IMR-90 (cell line): Measurements from ENCODE around the gene OOSP3. TPM values are rescaled to one million over a fixed set of nuclear protein-coding genes. Genes with fewer than 3 reads are reported as not detected.

Experiments used
- ATAC-seq: fragments of 200-7000 bp; cut with Tn5 transposase; 2 replicates; pipeline ENCODE4 v1.9.1; 2020; ENCODE audit warnings: low read depth, mild to moderate bottlenecking, moderate library complexity
- BruUV-seq: library from RNA; stranded (reverse); fragments of 400-500 nt; replicated peaks from 2 replicates; lab custom pipeline; 2021; lab: Mats Ljungman, UMichigan
- CTCF ChIA-PET: fragments of 300-600 bp; formaldehyde crosslinking; extraction: SDS; loops from one replicate; lab custom pipeline; 2021; ENCODE audit warnings: antibody characterized with exemption; lab: Yijun Ruan, JAX
- POLR2A ChIA-PET: fragments of 300-600 bp; sonication (Branson Sonifier 250); formaldehyde crosslinking; loops from one replicate; lab custom pipeline; 2022; ENCODE audit warnings: antibody characterized with exemption; ENCODE audit not compliant: unreplicated experiment; lab: Charles Lee
- DNase-seq: peaks from one replicate; pipeline ENCODE4 v3.0.0; 2013
- H2AFZ ChIP-seq: replicated peaks from 2 replicates; pipeline ENCODE3; 2013; ENCODE audit warnings: low read length, mild to moderate bottlenecking; ENCODE audit not compliant: poor library complexity
- H2AK5ac ChIP-seq: 2 replicates; pipeline ENCODE4 v1.6.1; 2013; ENCODE audit warnings: low read depth, low read length, inconsistent platforms
- H2AK9ac ChIP-seq: replicated peaks from 2 replicates; pipeline ENCODE3; 2013; ENCODE audit warnings: mild to moderate bottlenecking, low read depth, low read length, moderate library complexity; ENCODE audit not compliant: poor library complexity
- H2BK120ac ChIP-seq: 2 replicates; pipeline ENCODE4 v1.6.1; 2013; ENCODE audit warnings: low read depth, low read length, inconsistent platforms
- H2BK15ac ChIP-seq: 3 replicates; pipeline ENCODE4 v1.6.1; 2013; ENCODE audit warnings: low read depth, low read length, inconsistent platforms
- H2BK20ac ChIP-seq: 2 replicates; pipeline ENCODE4 v1.6.1; 2013; ENCODE audit warnings: low read depth, mild to moderate bottlenecking, inconsistent platforms, low read length, moderate library complexity
- H2BK5ac ChIP-seq: 2 replicates; pipeline ENCODE4 v1.6.1; 2013; ENCODE audit warnings: mild to moderate bottlenecking, low read depth, low read length, inconsistent platforms; ENCODE audit not compliant: poor library complexity, severe bottlenecking
- H3K14ac ChIP-seq: replicated peaks from 2 replicates; pipeline ENCODE4 v1.6.1; 2013; ENCODE audit warnings: low read depth, low read length, inconsistent platforms
- H3K18ac ChIP-seq: 2 replicates; pipeline ENCODE4 v1.6.1; 2013; ENCODE audit warnings: low read depth, low read length, control low read depth
- H3K23ac ChIP-seq: 2 replicates; pipeline ENCODE4 v1.6.1; 2013; ENCODE audit warnings: low read depth, low read length, inconsistent platforms
- H3K27ac ChIP-seq: 2 replicates; pipeline ENCODE4 v1.5.1; 2013; ENCODE audit warnings: mild to moderate bottlenecking, control low read depth, low read length; ENCODE audit not compliant: insufficient read depth
- H3K27me3 ChIP-seq: 2 replicates; pipeline ENCODE4 v1.6.1; 2013; ENCODE audit warnings: low read length; ENCODE audit not compliant: control insufficient read depth, insufficient read depth
- H3K36me3 ChIP-seq: 2 replicates; pipeline ENCODE4 v1.6.1; 2013; ENCODE audit warnings: low read length, mixed read lengths; ENCODE audit not compliant: control insufficient read depth, insufficient read depth
- H3K4ac ChIP-seq: 2 replicates; pipeline ENCODE4 v1.6.1; 2013; ENCODE audit warnings: low read depth, low read length, inconsistent platforms
- H3K4me1 ChIP-seq: 2 replicates; pipeline ENCODE4 v1.6.1; 2013; ENCODE audit warnings: low read length, mixed read lengths; ENCODE audit not compliant: control insufficient read depth, insufficient read depth
- H3K4me2 ChIP-seq: 2 replicates; pipeline ENCODE4 v1.6.1; 2013; ENCODE audit warnings: low read depth, mild to moderate bottlenecking, control low read depth, low read length, moderate library complexity
- H3K4me3 ChIP-seq: 2 replicates; pipeline ENCODE4 v1.5.1; 2013; ENCODE audit warnings: low read depth, mild to moderate bottlenecking, control low read depth, low read length, moderate library complexity; ENCODE audit not compliant: insufficient read depth
- H3K56ac ChIP-seq: 2 replicates; pipeline ENCODE4 v1.6.1; 2013; ENCODE audit warnings: low read length, inconsistent platforms; ENCODE audit not compliant: insufficient read depth; ENCODE audit errors: extremely low read depth
- H3K79me1 ChIP-seq, 2 experiments: 2 replicates each; pipeline ENCODE4 v1.6.1; 2013; ENCODE audit warnings: low read length in 2 of 2, inconsistent platforms in 1 of 2, low read depth in 1 of 2
- H3K9ac ChIP-seq: 2 replicates; pipeline ENCODE4 v1.6.1; 2013; ENCODE audit warnings: low read depth, low read length, control low read depth
- H3K9me1 ChIP-seq: 2 replicates; pipeline ENCODE4 v1.6.1; 2013; ENCODE audit warnings: low read length, inconsistent platforms; ENCODE audit not compliant: insufficient read depth
- H3K9me3 ChIP-seq: 2 replicates; pipeline ENCODE4 v1.6.1; 2013; ENCODE audit warnings: low read length; ENCODE audit not compliant: control insufficient read depth, insufficient read depth
- H4K20me1 ChIP-seq: 2 replicates; pipeline ENCODE4 v1.6.1; 2013; ENCODE audit warnings: low read length, inconsistent platforms; ENCODE audit not compliant: insufficient read depth
- H4K5ac ChIP-seq: 2 replicates; pipeline ENCODE4 v1.6.1; 2013; ENCODE audit warnings: mild to moderate bottlenecking, low read depth, low read length, control low read depth
- H4K8ac ChIP-seq, 2 experiments: 2 replicates each; pipeline ENCODE4 v1.6.1; 2013; ENCODE audit warnings: low read depth in 2 of 2, low read length in 2 of 2, control low read depth in 1 of 2, inconsistent platforms in 1 of 2
- H4K91ac ChIP-seq: 2 replicates; pipeline ENCODE4 v1.6.1; 2013; ENCODE audit warnings: low read depth, low read length, inconsistent platforms; ENCODE audit not compliant: insufficient read depth
- BHLHE40 ChIP-seq: fragments of 150-350 bp; IDR thresholded peaks from 2 replicates; pipeline ENCODE4 v1.6.1; 2016; ENCODE audit warnings: mild to moderate bottlenecking, low read depth, low read length
- CEBPB ChIP-seq: IDR thresholded peaks from 2 replicates; pipeline ENCODE4 v1.6.1; 2012; ENCODE audit warnings: low read depth, low read length, improper control_type of control experiment
- CHD1 ChIP-seq: IDR thresholded peaks from 2 replicates; pipeline ENCODE4 v1.6.1; 2012; ENCODE audit warnings: low read depth, low read length, improper control_type of control experiment
- FOS ChIP-seq: fragments of 150-350 bp; IDR thresholded peaks from 2 replicates; pipeline ENCODE4 v1.6.1; 2016; ENCODE audit warnings: low read depth, low read length
- MAFK ChIP-seq: IDR thresholded peaks from 2 replicates; pipeline ENCODE4 v1.6.1; 2012; ENCODE audit warnings: low read depth, low read length, improper control_type of control experiment
- MAZ ChIP-seq: IDR thresholded peaks from 2 replicates; pipeline ENCODE4 v1.6.1; 2012; ENCODE audit warnings: low read depth, mild to moderate bottlenecking, low read length, improper control_type of control experiment, moderate library complexity, borderline replicate concordance
- MXI1 ChIP-seq: IDR thresholded peaks from 2 replicates; pipeline ENCODE4 v1.6.1; 2012; ENCODE audit warnings: low read depth, mild to moderate bottlenecking, low read length, moderate library complexity, borderline replicate concordance
- NFE2L2 ChIP-seq: fragments of 150-350 bp; IDR thresholded peaks from 2 replicates; pipeline ENCODE4 v1.6.1; 2016; ENCODE audit warnings: low read depth, mild to moderate bottlenecking, low read length
- POLR2A ChIP-seq: IDR thresholded peaks from 2 replicates; pipeline ENCODE4 v1.6.1; 2012; ENCODE audit warnings: mild to moderate bottlenecking, low read depth, low read length
- RAD21 ChIP-seq: IDR thresholded peaks from 2 replicates; pipeline ENCODE4 v1.6.1; 2012; ENCODE audit warnings: low read length, improper control_type of control experiment
- RCOR1 ChIP-seq: IDR thresholded peaks from 2 replicates; pipeline ENCODE4 v1.6.1; 2012; ENCODE audit warnings: mild to moderate bottlenecking, low read length, improper control_type of control experiment; ENCODE audit not compliant: insufficient replicate concordance
- RFX5 ChIP-seq: IDR thresholded peaks from 2 replicates; pipeline ENCODE4 v1.8.0; 2012; ENCODE audit warnings: low read depth, mild to moderate bottlenecking, low read length, moderate library complexity
- WGBS, 2 experiments: methylation state at CpG; one replicate each; pipeline versions ENCODE4 v1.1.5 to v1.1.7; 2013; ENCODE audit warnings: missing lambda C conversion rate in 2 of 2; ENCODE audit not compliant: insufficient read length in 1 of 2; ENCODE audit errors: extremely low coverage in 2 of 2; 5-methylcytosine and 5-hydroxymethylcytosine counted together
- dilution Hi-C: fragments of 300-500 bp; cut with HindIII; formaldehyde crosslinking; loops from one replicate; pipeline ENCODE4 v1.14.3; 2018; ENCODE audit warnings: low sequenced_read_pairs; ENCODE audit not compliant: unreplicated experiment
- in situ Hi-C: fragments of 300-500 bp; cut with MboI; formaldehyde crosslinking; loops from 3 replicates; pipeline ENCODE4 v1.14.3; 2019; ENCODE audit warnings: low sequenced_read_pairs, inconsistent platforms, mixed read lengths
- intact Hi-C: fragments of 100-400 bp; cut with micrococcal nuclease; formaldehyde crosslinking; loops from 2 replicates; pipeline ENCODE4 v1.10.0; 2022
- polyA plus RNA-seq, 3 experiments: library from polyadenylated mRNA; depleted of rRNA; stranded (reverse); fragments of >200 nt; gene quantifications; 2 replicates each; pipeline ENCODE4 v1.2.3, GENCODE V29; 2012; ENCODE audit warnings: low replicate concordance in 1 of 3
- total RNA-seq: library from RNA; depleted of rRNA; stranded (reverse); fragments of >200 nt; gene quantifications from 2 replicates; pipeline ENCODE4 v1.2.3, GENCODE V29; 2012
- TF ChIP-seq, protein P1 (sequence below): fragments of 150-350 bp; IDR thresholded peaks from 2 replicates; pipeline ENCODE4 v1.6.1; 2016; ENCODE audit warnings: low read depth, mild to moderate bottlenecking, low read length, moderate library complexity, borderline replicate concordance
- TF ChIP-seq, protein P2 (sequence below): fragments of 150-350 bp; IDR thresholded peaks from 2 replicates; pipeline ENCODE4 v1.6.1; 2017; ENCODE audit warnings: mild to moderate bottlenecking, antibody characterized with exemption, low read length, low read depth

Gene OOSP3
- total and polyA plus RNA-seq, 2 of the 4 experiments (the other 2 are of a cell fraction) = not detected

DNA sequence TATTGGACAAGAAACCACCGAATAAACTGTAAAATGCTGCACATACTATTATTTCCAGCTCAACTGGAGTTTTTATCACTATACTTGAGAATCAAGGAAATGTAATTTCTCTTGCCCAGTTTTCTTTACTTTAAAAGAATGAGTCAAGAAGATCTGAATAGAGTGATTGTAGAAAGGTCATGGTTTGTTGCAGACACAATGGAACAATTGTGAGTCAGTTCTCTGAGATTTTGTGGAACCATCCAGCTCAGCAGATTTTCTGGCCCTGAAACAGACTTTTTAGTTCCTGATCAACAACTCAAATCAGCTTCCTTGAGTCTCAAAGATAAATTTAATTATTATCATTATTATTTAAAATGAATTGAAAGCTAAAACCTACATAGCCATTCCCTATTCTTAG lies 13.6 kb upstream of the OOSP3 start:
- Histone ChIP-seq H3K4me3 (no peak overlapping the region), H3K36me3 (no peaks in the 10 kb centered on the region), H2BK120ac (no peak overlapping the region), H3K79me1 (no peaks in the 10 kb centered on the region), H2BK15ac (no peak overlapping the region), H2AFZ (no peak overlapping the region), H3K4me1 (no peaks in the 10 kb centered on the region), H2BK20ac (no peak overlapping the region), H4K5ac (no peak overlapping the region), H4K8ac (no peak overlapping the region), H3K56ac (no peak overlapping the region), H3K9me3 (no peaks in the 10 kb centered on the region), H3K14ac (no peak overlapping the region), H3K27ac (no peak overlapping the region), H4K20me1 (no peaks in the 10 kb centered on the region), H2AK5ac (no peak overlapping the region), H3K9ac (no peak overlapping the region), H3K4ac (no peak overlapping the region), H2BK5ac (no peak overlapping the region), H3K9me1 (no peaks in the 10 kb centered on the region), H3K27me3 (no peaks in the 10 kb centered on the region), H3K23ac (no peak overlapping the region), H3K18ac (no peak overlapping the region), H4K91ac (no peak overlapping the region), H2AK9ac (no peak overlapping the region), H3K4me2 (no peak overlapping the region)
- ChIA-PET CTCF (no interaction called here), POLR2A (no interaction called here)
- DNase-seq (no peak), ATAC-seq (no peak)
- intact Hi-C loops = no loop called here
- TF ChIP-seq, protein P1, sequence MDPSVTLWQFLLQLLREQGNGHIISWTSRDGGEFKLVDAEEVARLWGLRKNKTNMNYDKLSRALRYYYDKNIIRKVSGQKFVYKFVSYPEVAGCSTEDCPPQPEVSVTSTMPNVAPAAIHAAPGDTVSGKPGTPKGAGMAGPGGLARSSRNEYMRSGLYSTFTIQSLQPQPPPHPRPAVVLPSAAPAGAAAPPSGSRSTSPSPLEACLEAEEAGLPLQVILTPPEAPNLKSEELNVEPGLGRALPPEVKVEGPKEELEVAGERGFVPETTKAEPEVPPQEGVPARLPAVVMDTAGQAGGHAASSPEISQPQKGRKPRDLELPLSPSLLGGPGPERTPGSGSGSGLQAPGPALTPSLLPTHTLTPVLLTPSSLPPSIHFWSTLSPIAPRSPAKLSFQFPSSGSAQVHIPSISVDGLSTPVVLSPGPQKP = no peak
- TF ChIP-seq RFX5 (no peak), NFE2L2 (no peak), MXI1 (no peak), RCOR1 (no peak), MAFK (no peak), CEBPB (no peak), MAZ (no peak), CHD1 (no peak), BHLHE40 (no peak), RAD21 (no peak), POLR2A (no peak), FOS (no peak)
- TF ChIP-seq, protein P2, sequence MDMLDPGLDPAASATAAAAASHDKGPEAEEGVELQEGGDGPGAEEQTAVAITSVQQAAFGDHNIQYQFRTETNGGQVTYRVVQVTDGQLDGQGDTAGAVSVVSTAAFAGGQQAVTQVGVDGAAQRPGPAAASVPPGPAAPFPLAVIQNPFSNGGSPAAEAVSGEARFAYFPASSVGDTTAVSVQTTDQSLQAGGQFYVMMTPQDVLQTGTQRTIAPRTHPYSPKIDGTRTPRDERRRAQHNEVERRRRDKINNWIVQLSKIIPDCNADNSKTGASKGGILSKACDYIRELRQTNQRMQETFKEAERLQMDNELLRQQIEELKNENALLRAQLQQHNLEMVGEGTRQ = no peak
- BruUV-seq = no TSS peak
- in situ Hi-C loops = no loop called here
- no CpG with 5 or more reads among the region's 1 CpG for WGBS, 2 experiments
- dilution Hi-C loops = no loop called here
